ENCODE data around the gene THUMPD1. TPM values are rescaled to one million over a fixed set of nuclear protein-coding genes. Genes with fewer than 3 reads are reported as not detected.
"Not testable (repeated sequence)": the region's sequence is repeated elsewhere in the genome, so short reads cannot be mapped to it uniquely, and the experiment has no call there.

The THUMPD1 gene
- total and polyA plus RNA-seq, 2 of the 4 experiments (the other 2 are of a cell fraction) = 34.5 to 109 TPM

GRCh38 chr16:20764448-20764847 is 22.8 kb upstream of the THUMPD1 start:
- H2BK20ac ChIP-seq (ENCODE audit: low read depth, low read length); H2AFZ ChIP-seq (replicated peaks; ENCODE audit: low read length, poor library complexity); H3K27ac ChIP-seq (ENCODE audit: insufficient read depth, low read length); H3K27me3 ChIP-seq (ENCODE audit: control insufficient read depth, insufficient read depth, low read length); BruUV-seq (replicated peaks); H3K4ac ChIP-seq (ENCODE audit: low read depth, low read length); H3K56ac ChIP-seq (ENCODE audit: extremely low read depth, insufficient read depth, low read length); H4K5ac ChIP-seq (ENCODE audit: low read depth, low read length); intact Hi-C loops (cut with micrococcal nuclease); in situ Hi-C loops (cut with MboI; ENCODE audit: low sequenced_read_pairs); CTCF ChIA-PET; H3K9me1 ChIP-seq (ENCODE audit: insufficient read depth, low read length); H3K79me1 ChIP-seq (ENCODE audit: low read depth in 1 of 2, low read length in 2 of 2); H3K4me2 ChIP-seq (ENCODE audit: low read depth, low read length); H2AK5ac ChIP-seq (ENCODE audit: low read depth, low read length); H2BK120ac ChIP-seq (ENCODE audit: low read depth, low read length); H4K91ac ChIP-seq (ENCODE audit: insufficient read depth, low read depth, low read length); H3K4me3 ChIP-seq (ENCODE audit: insufficient read depth, low read depth, low read length); H3K23ac ChIP-seq (ENCODE audit: low read depth, low read length); H2AK9ac ChIP-seq (replicated peaks; ENCODE audit: low read depth, low read length, poor library complexity); H3K9me3 ChIP-seq (ENCODE audit: control insufficient read depth, insufficient read depth, low read length); H4K20me1 ChIP-seq (ENCODE audit: insufficient read depth, low read length); H3K4me1 ChIP-seq (ENCODE audit: control insufficient read depth, insufficient read depth, low read length); H3K18ac ChIP-seq (ENCODE audit: low read depth, low read length); H2BK15ac ChIP-seq (ENCODE audit: low read depth, low read length); H3K14ac ChIP-seq (replicated peaks; ENCODE audit: low read depth, low read length); dilution Hi-C loops (cut with HindIII; ENCODE audit: low sequenced_read_pairs, unreplicated experiment); H4K8ac ChIP-seq (ENCODE audit: low read depth in 2 of 2, low read length in 2 of 2); ATAC-seq (ENCODE audit: low read depth); DNase-seq; POLR2A ChIA-PET (ENCODE audit: unreplicated experiment); H3K36me3 ChIP-seq (ENCODE audit: control insufficient read depth, insufficient read depth, low read length); H2BK5ac ChIP-seq (ENCODE audit: low read depth, low read length, poor library complexity, severe bottlenecking); H3K9ac ChIP-seq (ENCODE audit: low read depth, low read length): not testable (repeated sequence)
- no CpG with 5 or more reads among the region's 1 CpG for WGBS, 2 experiments (ENCODE audit: extremely low coverage in 2 of 2, insufficient read length in 1 of 2)
